Inflammatory macrophage treated with lipopolysaccharide for 4 hours (primary cell): Measurements from ENCODE around the gene CLCNKB.

Source experiments
- DNase-seq: peaks from one replicate; pipeline ENCODE4 v3.0.0-alpha.2; 2020

CLCNKB gene

DNA sequence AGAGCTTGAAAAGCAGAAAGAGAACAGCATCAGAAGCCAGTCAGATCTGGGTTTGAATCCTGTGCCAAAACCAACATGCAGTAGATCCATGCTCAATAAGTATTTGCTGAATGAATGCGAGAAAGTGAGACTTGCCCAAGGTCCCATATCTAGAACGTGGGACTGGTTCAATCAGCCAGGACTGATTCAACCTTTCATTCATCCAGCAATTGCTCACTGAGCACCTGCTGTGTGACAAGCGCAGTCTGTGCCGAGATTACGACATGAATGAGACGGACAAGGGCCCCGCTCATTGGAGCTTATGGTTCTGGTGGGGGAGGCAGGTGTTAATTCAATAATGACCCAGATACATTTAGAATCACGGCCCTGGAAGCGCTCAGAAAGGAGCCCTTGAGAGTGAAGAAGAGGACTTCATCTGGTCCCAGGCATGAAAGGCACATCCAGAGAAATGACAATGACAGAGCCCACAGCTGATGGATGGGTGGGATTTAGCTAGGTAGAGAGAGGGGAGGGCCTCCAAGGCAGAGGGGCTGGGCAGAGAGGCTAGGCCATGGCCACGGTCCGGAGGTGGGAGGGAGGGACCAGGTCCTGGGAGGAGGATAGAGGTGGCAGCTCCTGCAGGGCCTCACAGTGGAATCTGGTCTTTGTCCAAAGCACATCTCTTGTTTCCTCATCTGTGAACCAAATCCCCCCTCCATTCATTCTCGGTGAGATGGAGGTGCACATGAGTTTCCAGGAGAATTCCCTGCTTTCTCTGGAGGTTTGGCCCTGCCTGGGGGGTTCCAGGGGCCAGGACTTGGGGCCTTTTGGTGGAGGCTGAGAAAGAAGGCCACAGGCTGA lies 34.0 kb downstream of the CLCNKB start:
- no peak for DNase-seq

DNA sequence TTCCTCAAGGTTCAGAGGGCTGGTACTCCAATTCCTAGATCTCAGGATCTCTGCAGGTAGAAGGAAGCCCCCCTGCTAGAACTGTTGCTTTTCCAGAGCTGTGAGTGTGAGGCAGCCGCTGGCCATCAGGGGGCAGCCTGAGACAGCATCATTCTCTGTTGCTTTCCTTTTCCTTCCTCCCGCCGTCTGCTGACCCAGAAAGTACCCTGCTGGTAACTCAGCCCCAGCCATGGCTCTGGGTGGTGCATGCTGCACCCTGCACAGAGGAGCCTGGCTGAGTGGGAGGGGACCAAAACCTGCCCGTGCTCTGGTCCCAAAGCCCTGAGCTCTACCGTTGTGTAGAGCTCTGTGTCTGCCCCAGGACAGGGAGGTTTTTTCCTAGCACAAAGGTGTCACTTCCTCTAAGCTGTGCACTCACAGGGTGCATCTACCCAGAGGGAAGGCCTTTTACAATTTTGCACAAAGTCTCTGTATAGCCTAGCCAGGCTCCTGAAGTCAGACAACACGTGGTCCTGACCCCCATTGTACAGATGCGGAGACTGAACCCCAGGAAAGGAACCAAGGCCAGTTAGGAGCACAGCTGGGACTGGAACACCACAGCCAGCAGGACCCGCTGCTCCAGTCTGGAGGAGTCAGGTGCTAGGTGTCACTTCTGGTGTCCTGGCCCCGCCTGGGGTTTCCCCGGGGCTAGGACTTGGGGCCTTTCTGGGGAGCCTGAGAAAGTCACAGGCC lies 35.5 kb downstream of the CLCNKB start:
- DNase-seq, result peak; percentile 57

DNA sequence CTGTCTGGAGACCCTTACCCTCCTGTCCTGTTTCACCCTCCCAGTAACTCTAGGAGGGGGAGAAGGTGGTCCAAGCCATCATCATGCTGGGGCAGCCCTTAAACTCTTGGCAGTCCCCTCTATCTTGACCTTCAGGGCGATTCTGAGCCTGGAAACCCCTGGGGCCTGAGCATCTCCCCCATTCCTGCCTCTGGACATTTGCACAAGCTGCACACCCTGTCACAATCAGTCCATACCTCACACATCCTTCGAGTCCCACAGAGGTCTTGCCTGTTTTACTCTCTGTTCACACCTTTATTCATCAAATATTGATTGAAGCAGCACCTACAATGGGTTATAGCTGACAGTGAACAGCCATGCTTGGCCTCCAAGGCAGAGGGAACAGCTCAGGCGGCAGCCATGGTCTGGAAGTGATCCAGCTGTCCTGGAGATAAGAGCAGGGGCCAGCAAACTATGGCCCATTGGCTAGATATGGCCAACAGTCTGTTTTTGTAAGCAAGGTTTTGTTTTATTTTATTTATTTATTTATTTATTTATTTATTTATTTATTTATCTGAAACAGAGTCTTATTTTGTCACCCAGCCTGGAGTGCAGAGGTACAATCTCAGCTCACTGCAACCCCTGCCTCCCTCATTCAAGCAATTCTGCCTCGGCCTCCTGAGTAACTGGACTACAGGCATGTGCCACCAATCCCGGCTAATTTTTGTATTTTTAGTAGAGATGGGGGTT lies 37.0 kb downstream of the CLCNKB start:
- DNase-seq, result no peak

DNA sequence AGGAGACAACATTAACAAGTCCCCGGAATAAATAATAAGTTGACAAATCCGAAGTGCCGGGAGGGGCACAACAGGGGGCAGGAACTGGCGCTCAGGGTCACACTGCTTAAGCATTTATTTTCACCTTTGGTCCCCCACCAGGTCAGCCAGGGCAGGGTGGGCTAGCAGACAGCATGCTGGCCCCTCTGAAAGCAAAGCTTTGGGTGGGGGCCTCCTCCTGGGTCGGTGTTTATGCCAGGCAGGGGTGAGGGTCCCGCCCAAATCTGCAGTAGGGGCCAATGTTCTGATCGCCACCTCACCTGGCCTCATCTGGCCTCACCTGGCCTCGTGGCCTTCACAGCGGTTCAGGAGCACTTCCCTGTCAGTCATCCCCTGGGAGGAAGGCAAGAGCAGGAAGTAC lies 38.1 kb downstream of the CLCNKB start:
- DNase-seq, result no peak

DNA sequence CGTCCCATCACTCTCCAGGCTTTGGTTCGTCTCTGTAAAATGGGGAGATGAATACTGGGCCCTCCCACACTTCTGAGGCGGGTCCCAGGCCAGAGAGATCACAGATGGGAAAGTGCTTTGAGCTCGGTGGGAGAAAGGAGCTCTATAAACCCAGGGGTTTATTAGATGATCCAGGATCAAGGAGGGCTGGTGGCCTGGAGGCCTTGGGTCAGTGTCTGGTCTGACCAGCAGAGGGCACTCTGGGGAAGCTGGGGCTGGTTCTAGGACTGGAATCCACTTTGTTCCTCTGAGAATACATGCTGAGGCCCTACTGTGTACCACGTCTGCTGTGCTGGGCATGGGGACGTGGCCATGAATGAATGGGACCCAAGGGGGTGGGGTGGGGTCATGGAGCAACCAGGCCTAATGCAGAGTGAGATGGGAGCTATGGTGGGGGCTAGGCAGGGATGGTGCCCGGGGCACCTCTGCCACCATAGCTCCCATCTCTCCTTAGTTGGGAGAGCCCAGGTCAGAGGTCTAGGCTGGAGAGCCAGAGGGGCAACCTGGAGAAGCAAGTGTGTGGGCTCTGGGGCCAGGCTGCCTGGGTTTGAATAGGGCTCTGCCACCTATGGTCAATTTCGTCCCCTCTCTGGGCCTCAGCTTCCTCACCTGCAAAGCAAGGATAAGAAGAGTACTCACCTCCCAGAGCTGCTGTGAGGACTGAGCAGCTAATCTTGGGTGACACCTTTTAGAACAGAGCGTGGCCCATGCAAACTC lies 38.9 kb downstream of the CLCNKB start:
- peak; percentile 61 for DNase-seq

DNA sequence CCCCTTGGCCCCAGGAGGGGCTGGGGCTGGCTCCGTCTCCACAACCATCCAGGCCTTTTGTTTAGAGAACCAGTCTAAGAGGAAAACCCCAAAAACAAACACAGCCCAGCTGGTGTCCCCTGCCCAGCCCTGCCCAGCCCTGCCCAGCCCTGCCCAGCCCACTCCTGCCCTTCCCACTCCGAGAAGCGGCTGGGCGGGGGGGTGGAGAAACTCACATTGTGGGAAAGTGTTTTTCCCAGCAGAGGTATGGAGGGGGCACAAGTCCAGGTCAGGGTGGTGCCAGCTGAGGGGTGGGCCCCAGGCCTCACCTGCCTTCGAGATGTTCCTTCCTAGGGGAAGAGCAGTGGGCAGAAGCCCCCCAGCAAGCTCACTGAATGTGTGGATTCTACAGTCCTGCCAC lies 39.9 kb downstream of the CLCNKB start:
- DNase-seq, result no peak

DNA sequence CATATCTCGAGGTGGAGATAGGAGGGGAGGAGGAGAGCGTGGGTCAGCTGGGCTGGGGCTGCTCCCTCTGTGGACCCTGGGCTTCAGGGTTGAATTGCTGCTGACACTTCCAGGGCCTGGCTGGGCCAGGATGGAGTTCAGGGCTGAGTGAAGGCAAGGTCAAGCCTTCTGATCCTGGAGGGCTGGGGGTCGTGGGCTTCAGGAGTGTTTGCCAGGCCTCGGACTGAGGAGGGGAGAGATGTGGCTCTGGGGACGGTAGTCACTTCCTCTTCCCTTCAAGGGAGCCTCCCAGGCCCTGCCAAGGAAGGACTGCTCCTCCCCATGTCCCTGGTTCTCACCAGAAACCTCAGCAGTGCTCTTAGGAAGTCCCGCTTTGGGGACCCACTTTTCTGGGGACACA lies 41.9 kb downstream of the CLCNKB start:
- no peak for DNase-seq

DNA sequence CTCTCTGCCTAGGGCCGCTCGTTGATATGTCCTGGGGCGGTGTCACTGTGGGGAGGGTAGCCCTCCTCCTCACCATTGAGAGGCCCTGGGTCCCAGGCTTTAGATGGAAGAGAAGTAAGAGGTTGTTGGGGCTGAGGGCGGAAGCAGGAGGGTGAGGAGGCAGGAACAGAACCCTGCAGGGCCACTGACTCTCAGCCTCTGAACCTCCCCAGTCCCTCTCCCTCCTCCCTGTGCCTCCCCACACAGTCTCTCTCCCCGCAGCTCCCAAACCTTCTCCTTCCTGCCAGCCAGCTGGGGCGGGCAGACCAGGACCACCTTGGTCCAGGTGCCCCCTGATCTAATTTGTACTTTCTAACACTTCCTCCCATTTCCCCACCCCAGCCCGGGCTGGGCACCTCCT lies 44.2 kb downstream of the CLCNKB start:
- no peak for DNase-seq

DNA sequence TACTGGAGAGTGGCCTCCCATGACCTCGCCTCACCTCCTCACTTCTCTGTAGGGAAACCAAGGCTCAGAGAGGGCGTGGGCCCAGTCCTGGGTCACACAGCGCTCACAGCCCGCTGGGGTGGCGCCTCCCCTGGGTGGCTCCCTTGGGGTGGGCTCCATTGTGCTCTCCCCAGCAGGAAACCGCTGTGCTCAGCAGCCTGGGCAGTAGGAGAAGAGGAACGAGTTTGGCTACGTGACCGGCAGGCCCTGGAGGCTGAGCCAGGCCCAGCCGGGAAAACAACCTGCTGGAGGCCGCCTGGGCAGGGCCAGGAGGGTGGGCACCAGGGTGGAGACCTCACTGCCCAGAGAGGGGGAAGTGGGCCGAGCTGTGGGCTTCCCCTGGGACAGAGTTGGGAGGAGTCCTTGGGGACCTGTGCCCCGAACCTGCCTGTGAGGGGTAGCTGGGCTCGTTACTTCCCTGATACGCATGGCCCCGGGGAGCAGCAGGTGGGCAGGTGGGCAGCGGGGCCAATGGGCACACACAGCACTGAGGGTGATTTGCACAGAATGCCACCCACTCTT lies 44.8 kb downstream of the CLCNKB start:
- DNase-seq, result no peak

DNA sequence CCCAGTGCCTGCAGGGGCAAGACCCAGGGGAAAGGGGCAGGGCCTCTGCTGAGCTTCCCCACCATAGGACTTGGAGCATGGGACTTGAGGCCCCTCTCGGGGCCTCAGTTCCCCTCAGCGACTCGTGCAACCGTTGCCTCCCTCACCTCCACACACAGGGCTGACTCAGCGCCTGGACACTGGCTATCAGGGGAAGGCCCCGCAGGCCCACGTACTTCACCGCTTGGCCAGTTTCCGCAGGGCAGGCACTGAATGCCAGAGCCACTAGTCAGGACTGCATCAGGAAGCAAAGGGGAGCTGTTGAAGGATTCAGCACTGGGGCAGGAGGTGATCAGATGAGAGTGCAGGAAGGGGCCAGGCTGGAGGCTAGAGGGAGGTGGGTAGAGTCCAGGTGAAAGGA lies 45.4 kb downstream of the CLCNKB start:
- no peak for DNase-seq

DNA sequence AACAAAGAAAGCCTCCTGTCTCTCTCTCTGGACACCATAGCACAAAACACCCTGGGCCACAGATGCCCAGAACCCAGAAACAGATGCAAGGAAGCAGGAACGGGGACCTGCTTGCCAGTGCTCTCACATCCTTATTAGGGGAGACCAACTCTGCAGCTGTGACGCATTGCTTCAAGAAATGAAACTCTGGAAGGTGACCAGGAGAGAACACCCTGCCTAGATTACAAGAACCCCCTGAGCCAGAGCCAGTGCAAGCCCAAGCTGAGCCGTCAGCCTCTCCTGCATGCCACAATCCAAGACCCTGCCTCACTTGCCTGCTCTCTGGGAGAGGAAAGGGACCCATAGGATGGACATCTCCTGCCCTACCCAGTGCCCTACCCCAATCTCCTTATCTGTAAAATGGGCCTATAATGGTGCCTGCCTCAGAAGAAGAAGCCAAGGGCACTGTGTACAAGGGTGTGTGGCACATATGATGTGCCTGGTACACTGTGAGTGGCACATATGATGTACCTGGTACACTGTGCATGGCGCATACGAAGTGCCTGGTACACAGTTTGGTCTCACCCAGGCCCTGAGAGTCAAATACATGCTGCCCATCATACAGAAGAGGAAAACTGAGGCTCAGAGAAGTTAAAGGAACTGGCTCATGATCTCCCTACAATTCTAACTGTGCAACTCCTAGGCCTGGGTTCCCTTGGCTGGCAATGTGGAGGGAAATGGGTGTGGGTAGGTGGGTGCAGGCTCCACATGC lies 46.7 kb downstream of the CLCNKB start:
- no peak for DNase-seq

DNA sequence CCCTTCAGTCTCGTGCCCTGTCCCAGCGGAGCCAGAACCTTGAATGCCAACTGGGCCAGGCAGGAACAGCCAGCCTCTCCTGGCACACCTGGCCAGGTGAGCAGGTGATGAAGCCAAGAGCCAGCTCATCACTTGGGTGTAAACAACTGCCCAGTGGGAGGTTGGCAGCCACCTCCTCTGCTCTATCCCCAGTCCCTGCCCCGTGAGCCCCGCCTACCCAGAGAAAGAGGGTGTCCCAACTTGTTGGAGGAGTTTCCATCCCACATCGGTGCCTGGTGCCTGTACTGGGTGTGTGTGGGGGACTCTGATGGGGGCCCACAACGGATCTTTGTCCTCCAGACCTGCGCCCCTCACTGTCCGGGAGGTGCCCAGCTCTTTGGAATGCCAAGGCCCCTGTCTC lies 47.7 kb downstream of the CLCNKB start:
- no peak for DNase-seq

DNA sequence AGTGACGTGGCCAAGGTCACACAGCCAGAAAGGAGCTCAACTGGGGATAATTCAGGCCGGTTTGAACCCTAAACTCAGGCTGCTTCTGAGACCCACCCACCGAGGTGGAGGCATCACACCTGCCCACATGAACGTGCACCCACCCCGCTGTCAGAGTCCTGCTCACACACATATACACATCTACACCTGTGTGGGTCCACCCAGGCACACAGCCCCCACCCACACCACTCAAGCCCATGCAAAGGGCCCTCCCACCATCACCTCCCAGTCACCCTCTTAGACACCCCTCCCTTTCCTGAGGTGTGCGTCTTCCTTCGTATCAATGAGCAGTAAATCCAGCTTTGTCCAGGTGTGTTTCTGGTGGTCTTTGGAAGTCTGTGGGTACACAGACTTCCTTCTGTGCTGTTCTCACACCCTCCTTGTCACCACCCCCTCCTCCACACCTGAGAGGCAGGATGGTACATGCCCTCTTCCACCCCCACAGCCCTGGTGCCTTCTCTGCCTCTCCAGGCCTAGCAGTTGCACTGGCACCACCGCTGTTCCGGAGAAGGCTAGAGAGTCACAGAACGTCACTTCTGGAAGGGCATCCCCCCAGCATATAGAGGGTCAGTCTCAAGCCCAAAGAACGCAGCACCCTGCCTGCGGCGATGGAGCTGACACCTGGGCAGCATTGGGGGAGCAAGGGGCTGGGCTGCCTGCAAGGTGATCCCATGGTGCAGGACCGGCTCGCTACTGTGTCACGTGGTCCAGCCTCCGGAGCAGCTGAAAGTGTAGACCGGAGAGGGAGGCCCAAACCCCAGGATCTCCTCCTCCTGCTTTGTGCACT lies 48.7 kb downstream of the CLCNKB start:
- no peak for DNase-seq

DNA sequence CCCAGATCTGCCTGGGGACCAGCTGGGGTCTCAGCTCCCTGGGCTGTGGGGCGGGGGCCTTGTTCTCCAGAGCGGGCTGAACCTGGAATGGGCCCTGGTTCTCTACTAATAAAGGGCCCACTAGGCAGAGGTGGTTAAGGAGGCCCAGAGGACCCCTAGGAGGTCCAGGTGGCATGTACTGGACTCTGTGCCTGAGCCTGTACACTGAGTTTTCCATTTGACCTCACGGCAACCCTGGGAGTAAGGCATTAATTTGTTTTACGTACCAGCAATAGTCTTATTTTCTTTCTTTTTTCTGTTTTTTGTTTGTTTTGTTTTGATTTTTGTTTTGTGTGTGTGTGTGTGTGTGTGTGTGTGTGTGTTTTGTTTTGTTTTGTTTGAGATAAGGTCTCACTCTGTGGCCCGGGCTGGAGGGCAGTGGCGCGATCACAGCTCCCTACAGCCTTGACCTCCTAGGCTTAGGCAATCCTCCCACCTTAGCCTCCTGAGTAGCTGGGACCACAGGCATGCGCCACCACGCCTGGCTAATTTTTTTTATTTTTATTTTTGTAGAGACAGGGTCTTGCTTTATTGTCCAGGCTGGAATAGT lies 49.4 kb downstream of the CLCNKB start:
- no peak for DNase-seq

DNA sequence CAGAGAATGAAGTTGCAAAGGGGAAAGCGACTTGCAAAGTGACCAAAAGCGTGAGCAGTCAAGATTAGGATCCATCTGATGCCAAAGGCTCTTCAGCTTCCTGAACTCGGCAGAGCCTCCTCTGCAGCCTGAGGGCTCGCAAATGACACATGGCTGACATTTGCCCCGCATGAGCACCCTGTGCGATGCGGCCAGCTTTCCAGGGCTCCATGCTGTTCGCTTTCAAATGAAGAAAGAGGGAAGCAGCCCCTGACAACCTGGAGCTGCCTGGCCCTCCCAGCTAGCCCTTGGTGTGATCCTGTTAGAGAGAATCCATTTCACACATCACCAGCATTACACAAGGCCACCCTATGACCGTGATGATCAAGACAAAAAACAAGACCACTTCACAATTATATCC lies 50.0 kb downstream of the CLCNKB start:
- DNase-seq, result no peak

DNA sequence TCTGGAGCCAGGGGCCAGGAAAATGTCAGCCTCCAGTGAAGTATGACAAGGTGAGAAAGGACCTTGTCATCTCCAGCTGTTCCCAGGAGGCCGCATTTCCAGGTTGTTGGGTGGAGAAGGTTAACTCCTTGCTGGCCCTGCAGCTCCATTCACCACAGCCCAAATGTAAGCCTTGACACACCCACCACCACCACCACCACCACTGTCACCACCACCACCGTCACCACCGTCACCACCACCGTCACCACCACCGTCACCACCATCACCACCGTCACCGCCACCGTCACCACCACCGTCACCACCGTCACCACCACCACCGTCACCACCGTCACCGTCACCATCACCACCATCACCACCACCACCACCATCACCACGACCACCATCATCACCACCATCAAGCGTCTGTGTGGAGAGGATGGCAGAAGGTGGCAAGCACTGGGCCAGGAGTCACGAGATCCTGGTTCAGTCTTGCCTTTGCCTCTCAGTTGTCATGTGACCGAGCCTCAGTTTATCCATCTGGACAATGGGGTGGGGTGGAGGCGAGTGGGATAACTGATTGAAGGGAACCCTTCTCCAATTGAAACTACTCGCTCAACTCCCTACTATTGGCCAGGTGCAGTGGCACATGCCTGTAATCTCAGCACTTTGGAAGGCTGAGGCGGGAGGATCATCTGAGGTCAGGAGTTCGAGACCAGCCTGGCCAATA lies 51.0 kb downstream of the CLCNKB start:
- DNase-seq, result no peak

DNA sequence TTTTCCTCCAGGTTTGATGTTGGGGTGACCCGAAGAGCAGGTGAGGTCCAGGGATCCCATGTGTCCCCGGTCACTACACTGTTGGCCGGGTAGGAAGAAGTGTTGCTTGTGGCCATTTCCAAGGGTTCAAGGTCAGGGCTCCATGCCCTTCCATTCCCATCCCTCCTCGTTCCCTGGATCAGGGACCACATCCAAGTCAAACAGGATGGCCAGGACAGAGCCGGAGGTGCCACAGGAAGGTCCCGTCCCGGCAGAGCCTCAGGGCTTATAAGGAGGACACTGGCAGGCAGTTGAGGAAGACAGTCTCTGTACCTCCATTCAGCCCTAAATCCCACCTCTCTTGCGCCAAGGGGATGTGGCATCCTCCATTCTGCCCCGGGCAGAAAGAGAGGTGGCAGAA lies 51.9 kb downstream of the CLCNKB start:
- DNase-seq, result no peak

DNA sequence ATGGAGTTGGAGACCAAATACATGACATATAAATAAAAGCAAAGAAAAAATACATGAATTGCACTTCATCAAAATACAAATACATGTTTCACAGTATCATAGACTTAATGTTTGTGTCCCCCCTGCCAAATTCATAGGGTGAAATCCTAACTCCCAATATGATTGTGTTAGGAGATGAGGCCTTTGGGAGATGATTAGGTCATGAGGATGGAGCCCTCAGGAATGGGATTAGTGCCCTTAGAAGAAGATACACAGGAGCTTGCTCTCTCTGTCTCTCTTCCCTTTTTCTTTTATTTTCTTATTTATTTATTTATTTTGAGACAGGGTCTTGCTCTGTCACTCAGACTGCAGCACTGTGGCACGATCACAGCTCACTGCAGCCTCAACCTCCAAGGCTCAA lies 55.8 kb downstream of the CLCNKB start:
- no peak for DNase-seq

DNA sequence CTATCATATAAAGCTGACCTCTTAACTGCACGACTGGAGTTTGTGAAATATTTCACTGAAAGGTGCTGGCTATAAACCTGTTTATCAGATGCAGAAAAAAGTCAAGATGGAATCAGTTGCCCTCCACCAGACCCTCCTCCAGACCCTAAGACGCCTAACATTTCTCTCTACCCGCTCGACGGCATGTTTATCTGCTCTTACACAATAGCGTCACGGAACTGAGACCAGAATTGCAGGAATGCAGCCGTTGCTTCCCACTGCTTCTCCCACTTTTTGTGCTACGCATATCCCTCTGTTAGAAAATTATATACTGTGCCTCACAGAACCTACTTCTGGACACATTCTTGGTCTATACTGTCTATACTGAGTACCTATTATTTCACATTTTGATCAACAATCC lies 58.0 kb downstream of the CLCNKB start:
- no peak for DNase-seq
